Mesenchymal stem cell (in vitro differentiated cells and primary cell): ENCODE results near the gene TTYH3.

Experiments
- DNase-seq: peaks from one replicate; pipeline ENCODE4 v3.0.0-alpha.2; 2013
- H2AFZ ChIP-seq: one replicate; pipeline ENCODE4 v1.6.1; 2013; ENCODE audit warnings: low read depth, mild to moderate bottlenecking, control low read depth, inconsistent platforms, low read length, moderate library complexity
- H2AK5ac ChIP-seq: 2 replicates; pipeline ENCODE4 v1.6.1; 2013; ENCODE audit warnings: low read length, moderate library complexity, mild to moderate bottlenecking, inconsistent platforms; ENCODE audit not compliant: severe bottlenecking
- H2BK120ac ChIP-seq: one replicate; pipeline ENCODE4 v1.6.1; 2013; ENCODE audit warnings: low read depth, mild to moderate bottlenecking, inconsistent platforms, low read length, moderate library complexity
- H2BK12ac ChIP-seq, 2 experiments: one replicate each; pipeline ENCODE4 v1.6.1; 2013; ENCODE audit warnings: inconsistent platforms in 2 of 2, low read length in 2 of 2, mild to moderate bottlenecking in 2 of 2, moderate library complexity in 2 of 2, control low read depth in 1 of 2
- H2BK15ac ChIP-seq: one replicate; pipeline ENCODE4 v1.6.1; 2013; ENCODE audit warnings: mild to moderate bottlenecking, low read depth, inconsistent platforms; ENCODE audit not compliant: poor library complexity, severe bottlenecking
- H2BK5ac ChIP-seq: 2 replicates; pipeline ENCODE4 v1.6.1; 2013; ENCODE audit warnings: low read depth, mild to moderate bottlenecking, low read length, control low read depth, inconsistent platforms; ENCODE audit not compliant: poor library complexity, severe bottlenecking
- H3K14ac ChIP-seq, 2 experiments: one replicate each; pipeline ENCODE4 v1.6.1; 2013; ENCODE audit warnings: inconsistent platforms in 2 of 2, low read length in 2 of 2, control low read depth in 1 of 2, mild to moderate bottlenecking in 1 of 2, moderate library complexity in 1 of 2
- H3K18ac ChIP-seq, 2 experiments: one replicate each; pipeline ENCODE4 v1.6.1; 2013; ENCODE audit warnings: inconsistent platforms in 2 of 2, low read length in 2 of 2, control low read depth in 1 of 2, low read depth in 1 of 2, mild to moderate bottlenecking in 1 of 2
- H3K23ac ChIP-seq, 2 experiments: one replicate each; pipeline ENCODE4 v1.6.1; 2013; ENCODE audit warnings: inconsistent platforms in 2 of 2, low read length in 2 of 2, mild to moderate bottlenecking in 2 of 2, moderate library complexity in 2 of 2, control low read depth in 1 of 2
- H3K27ac ChIP-seq: 2 replicates; pipeline ENCODE4 v1.5.1; 2013; ENCODE audit warnings: mild to moderate bottlenecking, moderate library complexity, low read length, control low read depth, inconsistent platforms; ENCODE audit not compliant: poor library complexity, severe bottlenecking
- H3K27me3 ChIP-seq, 2 experiments: 2 replicates each; pipeline versions ENCODE4 v1.6.1 to v1.7.0; 2013; ENCODE audit warnings: low read length in 2 of 2, mild to moderate bottlenecking in 2 of 2, moderate library complexity in 2 of 2, control low read depth in 1 of 2, inconsistent platforms in 1 of 2; ENCODE audit not compliant: control insufficient read depth in 1 of 2, insufficient read depth in 1 of 2
- H3K36me3 ChIP-seq, 2 experiments: 2 replicates each; pipeline versions ENCODE4 v1.6.1 to v1.7.0; 2013; ENCODE audit warnings: low read length in 2 of 2, control low read depth in 1 of 2, inconsistent platforms in 1 of 2, low read depth in 1 of 2, mild to moderate bottlenecking in 1 of 2; ENCODE audit not compliant: insufficient read depth in 2 of 2, control insufficient read depth in 1 of 2
- H3K4ac ChIP-seq, 2 experiments: one replicate each; pipeline ENCODE4 v1.6.1; 2013; ENCODE audit warnings: inconsistent platforms in 2 of 2, low read length in 2 of 2, mild to moderate bottlenecking in 2 of 2, moderate library complexity in 2 of 2, control low read depth in 1 of 2, low read depth in 1 of 2
- H3K4me1 ChIP-seq: 2 replicates; pipeline ENCODE4 v1.6.1; 2013; ENCODE audit warnings: low read depth, low read length, control low read depth; ENCODE audit not compliant: control insufficient read depth, insufficient read depth
- H3K4me2 ChIP-seq: 2 replicates; pipeline ENCODE4 v1.6.1; 2013; ENCODE audit warnings: low read length, mild to moderate bottlenecking, inconsistent platforms; ENCODE audit not compliant: poor library complexity, severe bottlenecking
- H3K4me3 ChIP-seq, 2 experiments: 2 replicates each; pipeline versions ENCODE4 v1.5.1 to v1.7.0; 2013; ENCODE audit warnings: low read length in 2 of 2, mild to moderate bottlenecking in 2 of 2, control low read depth in 1 of 2, low read depth in 1 of 2; ENCODE audit not compliant: insufficient read depth in 1 of 2
- H3K79me1 ChIP-seq: replicated peaks from 2 replicates; pipeline ENCODE4 v1.6.1; 2013; ENCODE audit warnings: mild to moderate bottlenecking, control low read depth, low read length, inconsistent platforms; ENCODE audit not compliant: poor library complexity, severe bottlenecking
- H3K9ac ChIP-seq: 2 replicates; pipeline ENCODE4 v1.7.0; 2013; ENCODE audit warnings: mild to moderate bottlenecking, low read length, moderate library complexity
- H3K9me3 ChIP-seq: 2 replicates; pipeline ENCODE4 v1.7.0; 2013; ENCODE audit warnings: mild to moderate bottlenecking, low read length; ENCODE audit not compliant: control insufficient read depth
- H4K8ac ChIP-seq: one replicate; pipeline ENCODE4 v1.6.1; 2013; ENCODE audit warnings: inconsistent platforms, mild to moderate bottlenecking, low read length, moderate library complexity
- H4K91ac ChIP-seq: one replicate; pipeline ENCODE4 v1.6.1; 2013; ENCODE audit warnings: mild to moderate bottlenecking, low read length, inconsistent platforms
- WGBS: methylation state at CpG from one replicate; pipeline ENCODE4 v1.1.7; 2013; ENCODE audit warnings: mixed read lengths; 5-methylcytosine and 5-hydroxymethylcytosine counted together

The TTYH3 gene

DNA sequence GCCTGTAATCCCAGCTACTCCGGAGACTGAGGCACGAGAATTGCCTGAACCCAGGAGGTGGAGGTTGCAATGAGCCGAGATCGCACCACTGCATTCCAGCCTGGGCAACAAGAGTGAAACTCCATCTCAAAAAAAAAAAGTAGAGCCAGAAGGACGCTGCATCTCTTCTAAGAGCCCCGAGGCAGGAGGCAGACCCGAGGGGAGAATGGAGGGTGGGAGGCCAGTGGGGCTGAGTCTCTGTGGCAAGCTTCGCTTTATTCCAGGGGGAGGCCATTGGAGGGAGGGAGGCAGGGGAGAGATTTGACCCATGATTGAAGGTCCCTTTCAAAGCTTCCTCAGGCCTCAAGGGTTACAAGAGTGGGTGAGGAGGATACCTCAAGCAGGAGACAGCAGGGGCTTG lies 18.7 kb downstream of the TTYH3 start:
- Histone ChIP-seq H3K9me3 (no peaks in the 10 kb centered on the region), H2AK5ac (no peak overlapping the region), H3K9ac (no peak overlapping the region), H4K91ac (no peak overlapping the region), H3K79me1 (peaks cover 22% of the 10 kb centered on the region), H2BK15ac (no peak overlapping the region), H3K4me3 (peak overlapping the region in 1 of 2 experiments; percentile 9), H3K23ac (no peak overlapping the region), H3K36me3 (peaks cover 55 to 95% of the 10 kb centered on the region in 2 experiments), H3K4me2 (no peak overlapping the region), H3K4me1 (peaks cover 41% of the 10 kb centered on the region), H2BK120ac (no peak overlapping the region), H2BK12ac (no peak overlapping the region), H2AFZ (no peak overlapping the region), H3K14ac (no peak overlapping the region), H4K8ac (no peak overlapping the region), H3K27me3 (no peaks in the 10 kb centered on the region), H3K4ac (no peak overlapping the region), H2BK5ac (no peak overlapping the region), H3K18ac (no peak overlapping the region), H3K27ac (no peak overlapping the region)
- DNase-seq = peak; percentile 34
- 82% methylated on average over 8 of the region's 8 CpGs for WGBS

DNA sequence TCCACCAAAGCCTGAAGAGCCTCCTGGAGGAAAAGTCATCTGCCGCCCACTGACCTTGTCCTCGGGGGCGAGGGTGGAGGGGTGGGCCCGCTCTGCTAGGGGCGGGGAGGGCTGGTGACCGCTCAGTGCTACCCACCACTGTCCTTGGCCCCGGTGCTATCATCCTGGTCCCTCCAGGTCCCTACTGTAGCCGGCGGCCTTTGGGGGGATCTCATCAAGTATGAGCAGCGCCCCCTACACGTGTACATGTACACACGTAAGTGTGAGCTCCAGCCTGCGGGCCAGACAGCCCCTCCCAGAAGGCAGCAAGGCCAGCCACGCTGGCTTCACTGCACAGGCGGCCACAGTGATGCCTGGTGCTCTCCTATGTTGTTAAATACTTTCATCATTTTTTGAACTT lies 19.6 kb downstream of the TTYH3 start:
- Histone ChIP-seq H4K91ac (no peak overlapping the region), H3K79me1 (peaks cover 29% of the 10 kb centered on the region), H2BK15ac (no peak overlapping the region), H2AFZ (no peak overlapping the region), H3K9ac (no peak overlapping the region), H3K4me1 (peaks cover 36% of the 10 kb centered on the region), H3K4me3 (no peak overlapping the region), H3K36me3 (peaks cover 64 to 96% of the 10 kb centered on the region in 2 experiments), H2BK12ac (no peak overlapping the region), H3K4ac (no peak overlapping the region), H3K14ac (no peak overlapping the region), H3K27me3 (no peaks in the 10 kb centered on the region), H2AK5ac (no peak overlapping the region), H3K9me3 (no peaks in the 10 kb centered on the region), H2BK120ac (no peak overlapping the region), H2BK5ac (no peak overlapping the region), H3K23ac (no peak overlapping the region), H3K18ac (no peak overlapping the region), H3K27ac (no peak overlapping the region), H4K8ac (no peak overlapping the region), H3K4me2 (no peak overlapping the region)
- no peak for DNase-seq
- WGBS = 85% methylated on average over 13 of the region's 15 CpGs

DNA sequence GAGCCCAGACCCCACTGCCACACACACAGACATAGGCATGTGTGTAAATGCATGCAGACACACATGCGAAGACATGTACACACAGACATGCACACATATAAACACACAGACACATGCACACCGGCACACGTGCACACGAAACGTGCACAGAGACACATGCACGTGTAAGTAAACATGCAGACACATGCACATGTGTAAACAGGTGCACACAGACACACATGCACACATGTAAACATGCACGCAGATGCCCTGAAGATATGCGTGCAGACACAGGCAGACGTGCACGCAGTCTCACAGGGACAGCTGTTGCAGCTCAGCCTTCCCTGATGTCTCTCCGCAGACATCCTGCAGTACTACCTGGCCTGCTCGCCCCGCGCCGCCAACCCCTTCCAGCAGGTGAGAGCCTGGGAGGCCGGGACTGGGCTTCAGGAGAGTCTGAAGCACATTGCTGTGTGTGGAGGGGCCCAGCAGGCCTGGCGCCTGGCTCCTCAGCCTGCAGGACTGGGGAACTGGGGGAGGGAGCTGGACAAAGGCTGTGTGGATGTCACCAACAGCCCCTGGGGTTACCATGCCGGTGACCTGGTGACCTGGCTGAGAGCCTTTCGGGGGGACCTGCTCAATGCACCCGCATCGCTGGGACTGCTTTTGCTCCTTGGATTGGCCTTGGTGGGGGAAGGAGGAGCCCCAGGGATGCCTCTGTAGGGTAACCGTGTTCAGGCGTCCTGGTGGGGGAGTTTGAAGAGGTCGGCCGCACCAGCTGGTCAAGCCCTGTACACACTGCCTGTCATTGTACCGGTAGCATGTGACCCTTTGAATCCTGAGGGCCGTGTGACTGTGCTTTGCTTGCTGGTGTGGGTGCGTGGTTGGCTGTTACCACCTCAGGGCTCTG lies 20.3 kb downstream of the TTYH3 start:
- H3K23ac ChIP-seq = no peak overlapping the region
- H3K4ac ChIP-seq = no peak overlapping the region
- no peak overlapping the region for H3K18ac ChIP-seq
- H2BK5ac ChIP-seq = no peak overlapping the region
- no peaks in the 10 kb centered on the region for H3K27me3 ChIP-seq
- no peak overlapping the region for H3K4me2 ChIP-seq
- 97% methylated on average over 28 of the region's 28 CpGs for WGBS
- H3K27ac ChIP-seq = no peak overlapping the region
- H3K79me1 ChIP-seq = peaks cover 33% of the 10 kb centered on the region
- no peak overlapping the region for H2BK15ac ChIP-seq
- H2AK5ac ChIP-seq = no peak overlapping the region
- H2BK120ac ChIP-seq = no peak overlapping the region
- H4K8ac ChIP-seq = no peak overlapping the region
- H4K91ac ChIP-seq = no peak overlapping the region
- no peaks in the 10 kb centered on the region for H3K9me3 ChIP-seq
- DNase-seq = no peak
- H3K4me3 ChIP-seq = no peak overlapping the region
- peaks cover 72 to 96% of the 10 kb centered on the region in 2 experiments for H3K36me3 ChIP-seq
- no peak overlapping the region for H3K14ac ChIP-seq
- H3K4me1 ChIP-seq = peaks cover 30% of the 10 kb centered on the region
- H2AFZ ChIP-seq = no peak overlapping the region
- H2BK12ac ChIP-seq = no peak overlapping the region
- H3K9ac ChIP-seq = no peak overlapping the region

DNA sequence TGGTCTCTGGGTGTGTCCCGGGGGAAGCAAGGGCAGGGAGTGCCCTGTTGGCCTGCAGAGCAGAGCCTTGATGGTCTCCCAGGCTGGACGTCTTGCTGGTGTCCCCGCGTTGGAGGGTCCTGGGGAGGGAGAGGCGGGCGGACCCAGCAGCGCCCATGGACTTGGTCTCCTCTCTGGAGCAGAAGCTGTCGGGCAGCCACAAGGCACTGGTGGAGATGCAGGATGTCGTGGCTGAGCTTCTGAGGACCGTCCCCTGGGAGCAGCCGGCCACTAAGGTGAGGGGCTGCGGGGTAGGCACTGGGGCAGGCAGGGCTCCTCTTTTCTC lies 20.9 kb downstream of the TTYH3 start:
- H2BK120ac ChIP-seq = no peak overlapping the region
- H3K9ac ChIP-seq = no peak overlapping the region
- no peak overlapping the region for H3K27ac ChIP-seq
- H3K4me2 ChIP-seq = no peak overlapping the region
- no peak overlapping the region for H3K14ac ChIP-seq
- H4K91ac ChIP-seq = no peak overlapping the region
- H3K23ac ChIP-seq = no peak overlapping the region
- H3K36me3 ChIP-seq = peaks cover 74 to 96% of the 10 kb centered on the region in 2 experiments
- DNase-seq = no peak
- H3K4ac ChIP-seq = no peak overlapping the region
- WGBS = 97% methylated on average over 10 of the region's 12 CpGs
- H2AK5ac ChIP-seq = no peak overlapping the region
- no peaks in the 10 kb centered on the region for H3K9me3 ChIP-seq
- peaks cover 30% of the 10 kb centered on the region for H3K4me1 ChIP-seq
- peaks cover 36% of the 10 kb centered on the region for H3K79me1 ChIP-seq
- H2BK12ac ChIP-seq = no peak overlapping the region
- H4K8ac ChIP-seq = no peak overlapping the region
- no peak overlapping the region for H3K18ac ChIP-seq
- H2BK15ac ChIP-seq = no peak overlapping the region
- no peak overlapping the region for H2BK5ac ChIP-seq
- no peaks in the 10 kb centered on the region for H3K27me3 ChIP-seq
- H2AFZ ChIP-seq = no peak overlapping the region
- H3K4me3 ChIP-seq = no peak overlapping the region
